Measurements from ENCODE around the gene MCUB. TPM values are rescaled to one million over a fixed set of nuclear protein-coding genes. Genes with fewer than 3 reads are reported as not detected.

MCUB gene
- total RNA-seq, 1 experiment from 2014 or later, result 14.8 TPM

DNA sequence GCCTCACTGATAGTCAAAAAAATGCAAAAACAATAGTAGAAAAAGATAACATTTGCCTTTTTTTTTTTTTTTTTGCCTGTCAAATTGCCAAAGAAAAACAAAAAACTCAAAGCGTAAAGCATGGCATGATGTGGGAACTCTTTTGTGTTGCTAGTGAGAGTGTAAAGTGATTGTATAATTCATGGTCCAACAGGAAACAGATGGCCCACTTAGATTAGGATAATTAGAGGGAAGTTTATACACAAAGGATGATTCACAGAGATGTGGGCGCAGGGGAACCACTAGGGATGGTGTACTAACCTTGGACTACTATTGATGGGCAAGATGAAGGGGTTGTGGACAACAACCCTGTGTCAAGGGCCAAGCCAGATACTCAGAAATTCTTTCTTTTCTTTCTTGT, 16.4 kb downstream of the MCUB start:
- no peak overlapping the region for H3K4me2 ChIP-seq (ENCODE audit: insufficient read depth, insufficient read length, low read length)

More for the DNA sequence above, 16.4 kb downstream of the MCUB start:
- Histone ChIP-seq H3K56ac (ENCODE audit: insufficient read length, low read depth, low read length) (no peak overlapping the region), H2BK5ac (ENCODE audit: insufficient read length, low read length) (no peak overlapping the region), H3K27me3 (ENCODE audit: insufficient read depth, low read length) (no peaks in the 10 kb centered on the region), H2AFZ (ENCODE audit: low read length) (no peak overlapping the region), H3K23me2 (ENCODE audit: insufficient read length, low read depth, low read length, poor library complexity, severe bottlenecking) (no peaks in the 10 kb centered on the region), H3K9ac (ENCODE audit: extremely low read depth, insufficient read length, low read length) (no peak overlapping the region), H3K9me3 (ENCODE audit: control insufficient read depth, low read depth, low read length) (no peaks in the 10 kb centered on the region), H3K27ac (ENCODE audit: insufficient read length, low read depth, low read length) (no peak overlapping the region), H4K91ac (ENCODE audit: insufficient read length, low read depth, low read length) (no peak overlapping the region), H3K14ac (ENCODE audit: insufficient read depth, low read length) (no peak overlapping the region), H4K8ac (replicated peaks; ENCODE audit: insufficient read length, low read depth, low read length) (no peak overlapping the region), H2AK5ac (ENCODE audit: insufficient read length, low read length) (no peak overlapping the region), H3K4ac (ENCODE audit: low read depth, low read length) (no peak overlapping the region), H3K4me1 (ENCODE audit: insufficient read depth, low read length) (no peaks in the 10 kb centered on the region), H3K79me1 (ENCODE audit: insufficient read depth, low read depth, low read length, poor library complexity, severe bottlenecking) (no peaks in the 10 kb centered on the region), H3K18ac (ENCODE audit: insufficient read length, low read depth, low read length) (no peak overlapping the region), H4K20me1 (ENCODE audit: control insufficient read depth, insufficient read depth, insufficient read length) (no peaks in the 10 kb centered on the region), H2BK15ac (ENCODE audit: low read depth, low read length) (no peak overlapping the region), H4K5ac (ENCODE audit: insufficient read length, low read depth, low read length) (no peak overlapping the region), H3K23ac (ENCODE audit: insufficient read length, low read depth, low read length) (no peak overlapping the region), H2BK120ac (ENCODE audit: low read depth, low read length, poor library complexity, severe bottlenecking) (no peak overlapping the region), H2BK12ac (ENCODE audit: insufficient read length, low read depth, low read length) (no peak overlapping the region), H3T11ph (ENCODE audit: low read length) (no peak overlapping the region), H3K79me2 (ENCODE audit: insufficient read depth, low read length) (no peaks in the 10 kb centered on the region; the same call in 1 of the 2 replicates), H2BK20ac (ENCODE audit: low read depth, low read length, poor library complexity, severe bottlenecking) (no peak overlapping the region)
- Mint-ChIP-seq H3K36me3 (ENCODE audit: insufficient read depth in 1 of 3, low read depth in 3 of 3) (peaks cover 3 to 6% (median 5%) of the 10 kb centered on the region in 3 experiments; a peak in 6 of 7 replicates), H3K27me3 (ENCODE audit: low read depth) (no peaks in the 10 kb centered on the region), H3K4me1 (no peaks in the 10 kb centered on the region), H3K4me3 (no peak overlapping the region), H3K27ac (no peak overlapping the region), H3K9me3 (peaks cover 6 to 7% of the 10 kb centered on the region in 2 experiments)
- TF ChIP-seq, protein P1, sequence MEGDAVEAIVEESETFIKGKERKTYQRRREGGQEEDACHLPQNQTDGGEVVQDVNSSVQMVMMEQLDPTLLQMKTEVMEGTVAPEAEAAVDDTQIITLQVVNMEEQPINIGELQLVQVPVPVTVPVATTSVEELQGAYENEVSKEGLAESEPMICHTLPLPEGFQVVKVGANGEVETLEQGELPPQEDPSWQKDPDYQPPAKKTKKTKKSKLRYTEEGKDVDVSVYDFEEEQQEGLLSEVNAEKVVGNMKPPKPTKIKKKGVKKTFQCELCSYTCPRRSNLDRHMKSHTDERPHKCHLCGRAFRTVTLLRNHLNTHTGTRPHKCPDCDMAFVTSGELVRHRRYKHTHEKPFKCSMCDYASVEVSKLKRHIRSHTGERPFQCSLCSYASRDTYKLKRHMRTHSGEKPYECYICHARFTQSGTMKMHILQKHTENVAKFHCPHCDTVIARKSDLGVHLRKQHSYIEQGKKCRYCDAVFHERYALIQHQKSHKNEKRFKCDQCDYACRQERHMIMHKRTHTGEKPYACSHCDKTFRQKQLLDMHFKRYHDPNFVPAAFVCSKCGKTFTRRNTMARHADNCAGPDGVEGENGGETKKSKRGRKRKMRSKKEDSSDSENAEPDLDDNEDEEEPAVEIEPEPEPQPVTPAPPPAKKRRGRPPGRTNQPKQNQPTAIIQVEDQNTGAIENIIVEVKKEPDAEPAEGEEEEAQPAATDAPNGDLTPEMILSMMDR (conservative IDR thresholded peaks at IDR 0.05), result no peak
- no peak for DNase-seq
- no CpG with 5 or more reads among the region's 2 CpGs for WGBS (ENCODE audit: extremely low coverage, insufficient read length, low lambda C conversion rate)

Data from H9 (cell line).